ENCODE results near the gene CTR9.

GRCh38 chr11:10771457-10771856 lies 20.4 kb downstream of the CTR9 start:
- TF ChIP-seq CTCF (IDR thresholded peaks at IDR 0.05): no peak
- TF ChIP-seq POLR2A (IDR thresholded peaks at IDR 0.05): no peak

All from body of pancreas (tissue), 4 donors.